Stimulated activated CD4-positive, alpha-beta T cell treated with anti-CD3 and anti-CD28 coated beads, Interleukin-2, amount 100 ng/mL, for 4 hours (primary cell): Measurements from ENCODE around the gene INSYN1.

ENCODE experiments used
- DNase-seq: peaks from one replicate; pipeline ENCODE4 v3.0.0-alpha.2; 2020; ENCODE audit warnings: low read depth

Gene INSYN1

GRCh38 chr15:73773428-73773827 lies 20.3 kb upstream of the INSYN1 start:
- no peak for DNase-seq

GRCh38 chr15:73771385-73772045 lies 18.4 kb upstream of the INSYN1 start:
- no peak for DNase-seq

GRCh38 chr15:73770050-73770449 lies 16.9 kb upstream of the INSYN1 start:
- DNase-seq: no peak

GRCh38 chr15:73767806-73768501 lies 14.8 kb upstream of the INSYN1 start:
- DNase-seq: no peak

GRCh38 chr15:73766598-73766997 lies 13.4 kb upstream of the INSYN1 start:
- no peak for DNase-seq

GRCh38 chr15:73765778-73766177 lies 12.6 kb upstream of the INSYN1 start:
- no peak for DNase-seq

- DNase-seq: no peak
Measured at GRCh38 chr15:73763931-73764330, 10.8 kb upstream of the INSYN1 start.

GRCh38 chr15:73760330-73761329 lies 7.5 kb upstream of the INSYN1 start:
- no peak for DNase-seq

GRCh38 chr15:73758461-73758860 lies 5.3 kb upstream of the INSYN1 start:
- no peak for DNase-seq

GRCh38 chr15:73757571-73757970 lies 4.4 kb upstream of the INSYN1 start:
- DNase-seq: no peak

- no peak for DNase-seq
Measured at GRCh38 chr15:73756947-73757513, 3.9 kb upstream of the INSYN1 start.

- DNase-seq: no peak
Measured at GRCh38 chr15:73756390-73756789, 3.2 kb upstream of the INSYN1 start.

- DNase-seq: no peak
Measured at GRCh38 chr15:73755946-73756345, 2.8 kb upstream of the INSYN1 start.

- DNase-seq: no peak
Measured at GRCh38 chr15:73755481-73755880, 2.3 kb upstream of the INSYN1 start.

GRCh38 chr15:73754461-73754860 lies 1.3 kb upstream of the INSYN1 start:
- DNase-seq: no peak

- no peak for DNase-seq
Measured at GRCh38 chr15:73752806-73753193, 351 bp downstream of the INSYN1 start.

- DNase-seq: no peak
Measured at GRCh38 chr15:73751899-73752805, 999 bp downstream of the INSYN1 start.

- no peak for DNase-seq
Measured at GRCh38 chr15:73751511-73751898, 1.6 kb downstream of the INSYN1 start.

- no peak for DNase-seq
Measured at GRCh38 chr15:73750951-73751350, 2.2 kb downstream of the INSYN1 start.

GRCh38 chr15:73750438-73750837 lies 2.7 kb downstream of the INSYN1 start:
- DNase-seq: no peak

- no peak for DNase-seq
Measured at GRCh38 chr15:73749971-73750370, 3.2 kb downstream of the INSYN1 start.
